Osteocyte (in vitro differentiated cells): ENCODE measurements around the gene RB1. TPM values are rescaled to one million over a fixed set of nuclear protein-coding genes. Genes with fewer than 3 reads are reported as not detected.

ENCODE experiments used
- DNase-seq: peaks from one replicate; pipeline ENCODE4 v3.0.0; 2021; ENCODE audit warnings: mixed read lengths; ENCODE audit not compliant: unreplicated experiment; ENCODE audit errors: extremely low spot score
- H3K27ac Mint-ChIP-seq: one replicate; pipeline ENCODE4 v1.8.0; 2021; ENCODE audit warnings: mild to moderate bottlenecking, mixed read lengths; ENCODE audit not compliant: unreplicated experiment
- H3K27me3 Mint-ChIP-seq: one replicate; pipeline ENCODE4 v1.8.0; 2021; ENCODE audit warnings: mixed read lengths; ENCODE audit not compliant: unreplicated experiment
- H3K36me3 Mint-ChIP-seq: one replicate; pipeline ENCODE4 v1.8.0; 2021; ENCODE audit warnings: mixed read lengths; ENCODE audit not compliant: unreplicated experiment
- H3K4me1 Mint-ChIP-seq: one replicate; pipeline ENCODE4 v1.8.0; 2021; ENCODE audit warnings: mixed read lengths; ENCODE audit not compliant: unreplicated experiment
- H3K4me3 Mint-ChIP-seq: one replicate; pipeline ENCODE4 v1.8.0; 2021; ENCODE audit warnings: mild to moderate bottlenecking, moderate library complexity, mixed read lengths; ENCODE audit not compliant: unreplicated experiment
- H3K9me3 Mint-ChIP-seq: one replicate; pipeline ENCODE4 v1.8.0; 2021; ENCODE audit warnings: mixed read lengths; ENCODE audit not compliant: unreplicated experiment
- total RNA-seq: library from RNA; stranded (reverse); gene quantifications from 2 replicates; pipeline ENCODE4 v1.2.1, GENCODE V29; 2021
- TF ChIP-seq, protein P1 (sequence below): fragments of 200-600 bp; sonication (generic); IDR thresholded peaks from 2 replicates; pipeline ENCODE4 v1.5.0; 2021; ENCODE audit warnings: antibody characterized with exemption, mild to moderate bottlenecking, moderate library complexity

Gene RB1
- total RNA-seq, 1 donor from 2014 or later: 42.3 TPM

- Mint-ChIP-seq H3K9me3 (peaks cover 3% of the 10 kb centered on the region), H3K36me3 (peaks cover 36% of the 10 kb centered on the region), H3K4me3 (no peak overlapping the region), H3K4me1 (no peaks in the 10 kb centered on the region), H3K27ac (no peak overlapping the region), H3K27me3 (no peaks in the 10 kb centered on the region)
- no peak for DNase-seq
- TF ChIP-seq, protein P1, sequence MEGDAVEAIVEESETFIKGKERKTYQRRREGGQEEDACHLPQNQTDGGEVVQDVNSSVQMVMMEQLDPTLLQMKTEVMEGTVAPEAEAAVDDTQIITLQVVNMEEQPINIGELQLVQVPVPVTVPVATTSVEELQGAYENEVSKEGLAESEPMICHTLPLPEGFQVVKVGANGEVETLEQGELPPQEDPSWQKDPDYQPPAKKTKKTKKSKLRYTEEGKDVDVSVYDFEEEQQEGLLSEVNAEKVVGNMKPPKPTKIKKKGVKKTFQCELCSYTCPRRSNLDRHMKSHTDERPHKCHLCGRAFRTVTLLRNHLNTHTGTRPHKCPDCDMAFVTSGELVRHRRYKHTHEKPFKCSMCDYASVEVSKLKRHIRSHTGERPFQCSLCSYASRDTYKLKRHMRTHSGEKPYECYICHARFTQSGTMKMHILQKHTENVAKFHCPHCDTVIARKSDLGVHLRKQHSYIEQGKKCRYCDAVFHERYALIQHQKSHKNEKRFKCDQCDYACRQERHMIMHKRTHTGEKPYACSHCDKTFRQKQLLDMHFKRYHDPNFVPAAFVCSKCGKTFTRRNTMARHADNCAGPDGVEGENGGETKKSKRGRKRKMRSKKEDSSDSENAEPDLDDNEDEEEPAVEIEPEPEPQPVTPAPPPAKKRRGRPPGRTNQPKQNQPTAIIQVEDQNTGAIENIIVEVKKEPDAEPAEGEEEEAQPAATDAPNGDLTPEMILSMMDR: no peak
Observed at GRCh38 chr13:48369988-48370387, 66.4 kb downstream of the RB1 start.

GRCh38 chr13:48370815-48371214 is 67.3 kb downstream of the RB1 start:
- Mint-ChIP-seq H3K27me3 (no peaks in the 10 kb centered on the region), H3K4me3 (no peak overlapping the region), H3K4me1 (no peaks in the 10 kb centered on the region), H3K27ac (no peak overlapping the region), H3K9me3 (peaks cover 3% of the 10 kb centered on the region), H3K36me3 (peaks cover 34% of the 10 kb centered on the region)
- DNase-seq: no peak
- TF ChIP-seq, protein P1: no peak

- Mint-ChIP-seq H3K27ac (no peak overlapping the region), H3K9me3 (peaks cover 3% of the 10 kb centered on the region), H3K4me3 (no peak overlapping the region), H3K36me3 (peaks cover 47% of the 10 kb centered on the region), H3K4me1 (no peaks in the 10 kb centered on the region), H3K27me3 (no peaks in the 10 kb centered on the region)
- no peak for DNase-seq
- TF ChIP-seq, protein P1: no peak
Observed at GRCh38 chr13:48377857-48378256, 74.3 kb downstream of the RB1 start.

DNA sequence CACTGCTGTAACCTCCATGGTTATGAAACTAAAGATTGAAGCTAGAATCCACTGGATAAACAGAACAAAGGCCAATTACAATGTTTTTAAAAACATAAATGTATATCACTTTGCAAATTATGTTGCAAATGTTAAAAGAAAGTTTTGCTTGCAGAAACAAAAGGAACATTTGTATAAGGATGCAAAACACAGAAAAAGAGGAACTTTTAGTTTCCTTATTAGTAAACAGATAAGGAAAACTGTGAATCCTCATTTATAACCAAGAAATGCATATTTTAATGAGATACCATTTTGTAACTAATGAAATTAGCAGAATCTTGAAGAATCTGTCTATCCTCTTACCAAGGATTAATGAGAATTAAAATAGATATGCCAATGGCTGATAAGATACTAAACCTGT is 77.0 kb downstream of the RB1 start:
- H3K36me3 Mint-ChIP-seq: peaks cover 42% of the 10 kb centered on the region

GRCh38 chr13:48383384-48383783 is 79.8 kb downstream of the RB1 start:
- Mint-ChIP-seq H3K36me3 (peaks cover 34% of the 10 kb centered on the region), H3K27ac (no peak overlapping the region), H3K4me1 (no peaks in the 10 kb centered on the region), H3K27me3 (no peaks in the 10 kb centered on the region), H3K9me3 (no peaks in the 10 kb centered on the region), H3K4me3 (no peak overlapping the region)
- TF ChIP-seq, protein P1: no peak
- DNase-seq: no peak

More for the DNA sequence above, 77.0 kb downstream of the RB1 start:
- no peaks in the 10 kb centered on the region for H3K9me3 Mint-ChIP-seq
- H3K27ac Mint-ChIP-seq: no peak overlapping the region
- TF ChIP-seq, protein P1: no peak
- no peak overlapping the region for H3K4me3 Mint-ChIP-seq
- no peaks in the 10 kb centered on the region for H3K4me1 Mint-ChIP-seq
- H3K27me3 Mint-ChIP-seq: no peaks in the 10 kb centered on the region
- DNase-seq: no peak
